Measurements from ENCODE around the gene CDH22.

- TF ChIP-seq CTCF (IDR thresholded peaks at IDR 0.05; ENCODE audit: low read depth, low read length) = no peak
- no peak for TF ChIP-seq EZH2phosphoT487 (IDR thresholded peaks at IDR 0.05; ENCODE audit: low read depth)
Observed at GRCh38 chr20:46353500-46354206, 45.4 kb upstream of the CDH22 start.
